H9 (cell line): ENCODE measurements around the gene DCAF8. TPM values are rescaled to one million over a fixed set of nuclear protein-coding genes. Genes with fewer than 3 reads are reported as not detected.

Experiments used
- DNase-seq: peaks from one replicate; pipeline ENCODE4 v3.0.0-alpha.2; 2017
- H2AFZ ChIP-seq: one replicate; pipeline ENCODE4 v1.6.1; 2013; ENCODE audit warnings: mild to moderate bottlenecking, low read length, control low read depth, moderate library complexity
- H2AK5ac ChIP-seq: 2 replicates; pipeline ENCODE4 v1.6.1; 2013; ENCODE audit warnings: low read length, control low read depth, mixed read lengths; ENCODE audit not compliant: insufficient read length
- H2BK120ac ChIP-seq: one replicate; pipeline ENCODE4 v1.6.1; 2013; ENCODE audit warnings: low read depth, mild to moderate bottlenecking, low read length, control low read depth, inconsistent platforms; ENCODE audit not compliant: poor library complexity, severe bottlenecking
- H2BK12ac ChIP-seq: 2 replicates; pipeline ENCODE4 v1.6.1; 2013; ENCODE audit warnings: low read length, control low read depth, mixed read lengths, low read depth; ENCODE audit not compliant: insufficient read length
- H2BK15ac ChIP-seq: 2 replicates; pipeline ENCODE4 v1.6.1; 2013; ENCODE audit warnings: low read depth, low read length, control low read depth
- H2BK20ac ChIP-seq: one replicate; pipeline ENCODE4 v1.6.1; 2013; ENCODE audit warnings: low read depth, mild to moderate bottlenecking, low read length, control low read depth, inconsistent platforms; ENCODE audit not compliant: poor library complexity, severe bottlenecking
- H2BK5ac ChIP-seq: 2 replicates; pipeline ENCODE4 v1.6.1; 2013; ENCODE audit warnings: low read length, control low read depth, mixed read lengths; ENCODE audit not compliant: insufficient read length
- H3K14ac ChIP-seq: 2 replicates; pipeline ENCODE4 v1.6.1; 2013; ENCODE audit warnings: low read length, control low read depth; ENCODE audit not compliant: insufficient read depth
- H3K18ac ChIP-seq: 2 replicates; pipeline ENCODE4 v1.6.1; 2013; ENCODE audit warnings: low read depth, mild to moderate bottlenecking, mixed read lengths, low read length, control low read depth; ENCODE audit not compliant: insufficient read length
- H3K23ac ChIP-seq: 2 replicates; pipeline ENCODE4 v1.6.1; 2013; ENCODE audit warnings: low read length, control low read depth, mixed read lengths, low read depth; ENCODE audit not compliant: insufficient read length
- H3K23me2 ChIP-seq: 2 replicates; pipeline ENCODE4 v1.6.1; 2013; ENCODE audit warnings: low read depth, mild to moderate bottlenecking, mixed read lengths, low read length, control low read depth; ENCODE audit not compliant: insufficient read length, poor library complexity, severe bottlenecking
- H3K27ac ChIP-seq: 2 replicates; pipeline ENCODE4 v1.5.1; 2013; ENCODE audit warnings: low read length, control low read depth, mixed read lengths, low read depth; ENCODE audit not compliant: insufficient read length
- H3K27me3 ChIP-seq: 2 replicates; pipeline ENCODE4 v1.6.1; 2013; ENCODE audit warnings: low read length, control low read depth, inconsistent platforms; ENCODE audit not compliant: insufficient read depth
- H3K4ac ChIP-seq: 2 replicates; pipeline ENCODE4 v1.6.1; 2013; ENCODE audit warnings: low read depth, mild to moderate bottlenecking, control low read depth, inconsistent platforms, low read length, moderate library complexity
- H3K4me1 ChIP-seq: 2 replicates; pipeline ENCODE4 v1.6.1; 2013; ENCODE audit warnings: low read length, control low read depth, inconsistent platforms; ENCODE audit not compliant: insufficient read depth
- H3K4me2 ChIP-seq: 2 replicates; pipeline ENCODE4 v1.6.1; 2013; ENCODE audit warnings: low read length, control low read depth, mixed read lengths; ENCODE audit not compliant: insufficient read length, insufficient read depth
- H3K56ac ChIP-seq: 2 replicates; pipeline ENCODE4 v1.6.1; 2013; ENCODE audit warnings: low read depth, mild to moderate bottlenecking, mixed read lengths, low read length, control low read depth; ENCODE audit not compliant: insufficient read length
- H3K79me1 ChIP-seq: 2 replicates; pipeline ENCODE4 v1.6.1; 2013; ENCODE audit warnings: low read depth, mild to moderate bottlenecking, moderate library complexity, low read length, control low read depth, inconsistent platforms; ENCODE audit not compliant: insufficient read depth, poor library complexity, severe bottlenecking
- H3K79me2 ChIP-seq: 2 replicates; pipeline ENCODE4 v1.6.1; 2013; ENCODE audit warnings: low read length, control low read depth, inconsistent platforms; ENCODE audit not compliant: insufficient read depth
- H3K9ac ChIP-seq: 2 replicates; pipeline ENCODE4 v1.6.1; 2013; ENCODE audit warnings: low read length, control low read depth, mixed read lengths; ENCODE audit not compliant: insufficient read length; ENCODE audit errors: extremely low read depth
- H3K9me3 ChIP-seq: one replicate; pipeline ENCODE4 v1.6.1; 2013; ENCODE audit warnings: low read depth, low read length, inconsistent platforms; ENCODE audit not compliant: control insufficient read depth
- H3T11ph ChIP-seq: one replicate; pipeline ENCODE4 v1.6.1; 2013; ENCODE audit warnings: mild to moderate bottlenecking, low read length, control low read depth, inconsistent platforms
- H4K20me1 ChIP-seq: one replicate; pipeline ENCODE4 v1.6.1; 2013; ENCODE audit not compliant: control insufficient read depth, insufficient read length, insufficient read depth
- H4K5ac ChIP-seq: 2 replicates; pipeline ENCODE4 v1.6.1; 2013; ENCODE audit warnings: low read depth, mild to moderate bottlenecking, mixed read lengths, low read length, control low read depth; ENCODE audit not compliant: insufficient read length
- H4K8ac ChIP-seq: replicated peaks from 2 replicates; pipeline ENCODE4 v1.6.1; 2013; ENCODE audit warnings: low read length, control low read depth, mixed read lengths, low read depth; ENCODE audit not compliant: insufficient read length
- H4K91ac ChIP-seq: 2 replicates; pipeline ENCODE4 v1.6.1; 2013; ENCODE audit warnings: low read depth, mild to moderate bottlenecking, moderate library complexity, mixed read lengths, low read length, control low read depth; ENCODE audit not compliant: insufficient read length
- H3K27ac Mint-ChIP-seq, 3 experiments: 2 replicates in 2 of 3; 3 replicates in 1 of 3; pipeline ENCODE4 v1.8.0; 2020 to 2021; ENCODE audit warnings: mixed read lengths in 3 of 3, mild to moderate bottlenecking in 1 of 3, moderate library complexity in 1 of 3
- H3K27me3 Mint-ChIP-seq: 2 replicates; pipeline ENCODE4 v1.8.0; 2021; ENCODE audit warnings: low read depth, mild to moderate bottlenecking, moderate library complexity, mixed read lengths
- H3K36me3 Mint-ChIP-seq, 3 experiments: 2 replicates in 2 of 3; 3 replicates in 1 of 3; pipeline ENCODE4 v1.8.0; 2020 to 2021; ENCODE audit warnings: low read depth in 3 of 3, mixed read lengths in 3 of 3; ENCODE audit not compliant: insufficient read depth in 1 of 3
- H3K4me1 Mint-ChIP-seq, 2 experiments: 2 replicates each; pipeline ENCODE4 v1.8.0; 2020; ENCODE audit warnings: mixed read lengths in 2 of 2
- H3K4me3 Mint-ChIP-seq, 2 experiments: 2 replicates in 1 of 2; 3 replicates in 1 of 2; pipeline ENCODE4 v1.8.0; 2020 to 2021; ENCODE audit warnings: mild to moderate bottlenecking in 2 of 2, mixed read lengths in 2 of 2, moderate library complexity in 1 of 2
- H3K9me3 Mint-ChIP-seq, 2 experiments: 2 replicates in 1 of 2; 3 replicates in 1 of 2; pipeline ENCODE4 v1.8.0; 2020; ENCODE audit warnings: mild to moderate bottlenecking in 2 of 2, mixed read lengths in 2 of 2, moderate library complexity in 1 of 2
- WGBS: extraction: QIAGEN DNeasy Blood & Tissue Kit; methylation state at CpG from one replicate; pipeline ENCODE4 v1.1.7; 2013; ENCODE audit warnings: missing lambda C conversion rate, low lambda C conversion rate, mixed read lengths; ENCODE audit not compliant: insufficient read length; ENCODE audit errors: extremely low coverage; 5-methylcytosine and 5-hydroxymethylcytosine counted together
- total RNA-seq: library from RNA; stranded (reverse); gene quantifications from 2 replicates; pipeline ENCODE4 v1.2.1, GENCODE V29; 2021
- TF ChIP-seq, protein P1 (sequence below): fragments of 200-600 bp; sonication (generic); conservative IDR thresholded peaks from 3 replicates; pipeline ENCODE4 v1.8.0; 2021; ENCODE audit warnings: antibody characterized with exemption, mild to moderate bottlenecking

The DCAF8 gene
- total RNA-seq, 1 experiment from 2014 or later, result 106 TPM

DNA sequence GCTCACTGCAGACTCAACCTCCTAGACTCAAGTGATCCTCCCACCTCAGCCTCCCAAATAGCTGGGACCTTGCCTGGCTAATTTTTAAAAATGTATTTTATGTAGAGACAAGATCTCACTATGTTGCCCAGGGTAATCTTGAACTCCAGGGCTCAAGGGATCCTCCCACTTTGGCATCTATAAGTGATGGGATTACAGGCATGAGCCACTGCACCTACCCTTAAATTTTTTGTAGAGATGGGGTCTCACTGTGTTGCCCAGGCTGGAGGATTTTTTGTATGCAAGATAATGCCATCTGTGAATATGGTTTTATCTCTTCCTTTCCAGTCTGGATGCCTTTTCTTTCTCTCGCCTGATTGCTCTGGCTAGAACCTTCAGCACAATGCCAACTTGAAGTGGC, 8.7 kb upstream of the DCAF8 start:
- WGBS, result no CpG with 5 or more reads among the region's 1 CpG
- H2BK20ac ChIP-seq, result no peak overlapping the region
- H3K27me3 ChIP-seq, result no peaks in the 10 kb centered on the region
- no peak overlapping the region for H3K9ac ChIP-seq
- H3T11ph ChIP-seq, result no peak overlapping the region
- Mint-ChIP-seq H3K27ac (no peak overlapping the region), H3K27me3 (peaks cover 15% of the 10 kb centered on the region), H3K36me3 (no peaks in the 10 kb centered on the region; a peak in 1 of 7 replicates), H3K4me1 (no peaks in the 10 kb centered on the region), H3K9me3 (peaks cover 0 to 2% of the 10 kb centered on the region in 2 experiments; a peak in 1 of 5 replicates), H3K4me3 (no peak overlapping the region)
- H4K5ac ChIP-seq, result no peak overlapping the region
- no peak overlapping the region for H2BK5ac ChIP-seq
- H3K79me1 ChIP-seq, result no peaks in the 10 kb centered on the region
- TF ChIP-seq, protein P1, sequence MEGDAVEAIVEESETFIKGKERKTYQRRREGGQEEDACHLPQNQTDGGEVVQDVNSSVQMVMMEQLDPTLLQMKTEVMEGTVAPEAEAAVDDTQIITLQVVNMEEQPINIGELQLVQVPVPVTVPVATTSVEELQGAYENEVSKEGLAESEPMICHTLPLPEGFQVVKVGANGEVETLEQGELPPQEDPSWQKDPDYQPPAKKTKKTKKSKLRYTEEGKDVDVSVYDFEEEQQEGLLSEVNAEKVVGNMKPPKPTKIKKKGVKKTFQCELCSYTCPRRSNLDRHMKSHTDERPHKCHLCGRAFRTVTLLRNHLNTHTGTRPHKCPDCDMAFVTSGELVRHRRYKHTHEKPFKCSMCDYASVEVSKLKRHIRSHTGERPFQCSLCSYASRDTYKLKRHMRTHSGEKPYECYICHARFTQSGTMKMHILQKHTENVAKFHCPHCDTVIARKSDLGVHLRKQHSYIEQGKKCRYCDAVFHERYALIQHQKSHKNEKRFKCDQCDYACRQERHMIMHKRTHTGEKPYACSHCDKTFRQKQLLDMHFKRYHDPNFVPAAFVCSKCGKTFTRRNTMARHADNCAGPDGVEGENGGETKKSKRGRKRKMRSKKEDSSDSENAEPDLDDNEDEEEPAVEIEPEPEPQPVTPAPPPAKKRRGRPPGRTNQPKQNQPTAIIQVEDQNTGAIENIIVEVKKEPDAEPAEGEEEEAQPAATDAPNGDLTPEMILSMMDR, result no peak
- H2BK12ac ChIP-seq, result no peak overlapping the region
- DNase-seq, result no peak
- H4K8ac ChIP-seq, result no peak overlapping the region
- no peak overlapping the region for H2AFZ ChIP-seq
- H3K4me2 ChIP-seq, result no peak overlapping the region
- H3K18ac ChIP-seq, result no peak overlapping the region
- H3K9me3 ChIP-seq, result no peaks in the 10 kb centered on the region
- H3K23me2 ChIP-seq, result no peaks in the 10 kb centered on the region
- H3K27ac ChIP-seq, result no peak overlapping the region
- H2AK5ac ChIP-seq, result no peak overlapping the region
- H4K91ac ChIP-seq, result no peak overlapping the region
- H4K20me1 ChIP-seq, result no peaks in the 10 kb centered on the region
- no peak overlapping the region for H3K14ac ChIP-seq
- no peak overlapping the region for H3K56ac ChIP-seq
- H3K79me2 ChIP-seq, result no peaks in the 10 kb centered on the region
- H3K4me1 ChIP-seq, result no peaks in the 10 kb centered on the region
- H3K23ac ChIP-seq, result no peak overlapping the region
- no peak overlapping the region for H2BK15ac ChIP-seq
- no peak overlapping the region for H2BK120ac ChIP-seq
- no peak overlapping the region for H3K4ac ChIP-seq
